PFSK-1 (cell line): ENCODE measurements around the gene POMGNT2.

Experiments used
- POLR2AphosphoS5 ChIP-seq: IDR thresholded peaks from 2 replicates; pipeline ENCODE4 v1.6.1; 2012; ENCODE audit warnings: low read depth, mild to moderate bottlenecking, control low read depth, low read length, moderate library complexity
- TAF1 ChIP-seq: IDR thresholded peaks from 2 replicates; pipeline ENCODE4 v1.6.1; 2012; ENCODE audit warnings: low read length, control low read depth, borderline replicate concordance; ENCODE audit not compliant: insufficient read depth
- TF ChIP-seq, protein P1 (sequence below), 2 experiments: IDR thresholded peaks; 2 replicates each; pipeline versions ENCODE4 v1.6.1 to v1.8.0; 2011 to 2012; ENCODE audit warnings: low read depth in 2 of 2, low read length in 2 of 2, control low read depth in 1 of 2, inconsistent platforms in 1 of 2, mild to moderate bottlenecking in 1 of 2, moderate library complexity in 1 of 2; ENCODE audit not compliant: insufficient read depth in 1 of 2

DNA sequence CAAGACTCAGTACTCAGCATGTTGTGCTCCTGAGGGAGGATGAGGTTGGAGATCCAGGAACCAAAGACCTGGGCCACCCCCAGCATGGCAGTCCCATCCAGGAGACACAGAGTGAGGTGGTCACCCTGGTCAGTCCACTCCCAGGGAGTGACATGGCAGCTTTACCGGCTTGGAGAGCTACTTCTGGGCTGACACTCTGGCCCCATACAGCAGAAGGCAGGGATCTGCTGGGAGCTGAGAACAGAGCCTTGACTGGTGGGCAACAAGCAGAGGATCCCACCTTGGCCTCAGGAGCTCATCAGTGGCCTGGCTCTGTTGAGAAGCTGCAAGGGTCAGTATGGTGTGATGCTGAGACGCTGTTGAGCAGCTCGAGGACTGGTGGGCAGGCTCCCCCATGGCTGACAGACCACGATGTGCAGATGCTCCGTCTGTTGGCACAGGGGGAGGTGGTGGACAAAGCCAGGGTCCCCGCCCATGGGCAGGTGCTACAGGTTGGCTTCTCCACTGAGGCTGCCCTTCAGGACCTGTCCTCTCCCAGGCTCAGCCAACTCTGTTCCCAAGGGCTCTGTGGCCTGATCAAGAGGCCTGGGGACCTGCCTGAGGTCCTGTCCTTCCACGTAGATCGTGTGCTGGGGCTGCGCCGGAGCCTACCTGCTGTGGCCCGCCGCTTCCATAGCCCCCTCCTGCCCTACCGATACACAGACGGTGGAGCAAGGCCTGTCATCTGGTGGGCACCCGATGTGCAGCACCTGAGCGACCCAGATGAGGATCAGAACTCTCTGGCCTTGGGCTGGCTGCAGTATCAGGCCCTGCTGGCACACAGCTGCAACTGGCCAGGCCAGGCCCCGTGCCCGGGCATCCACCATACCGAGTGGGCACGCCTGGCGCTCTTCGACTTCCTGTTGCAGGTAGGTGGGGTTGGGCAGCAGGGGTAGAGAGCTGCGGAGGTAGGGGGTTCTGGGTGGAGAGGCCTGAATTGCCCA, 72.9 kb downstream of the POMGNT2 start:
- no peak for TF ChIP-seq POLR2AphosphoS5
- TF ChIP-seq, protein P1, sequence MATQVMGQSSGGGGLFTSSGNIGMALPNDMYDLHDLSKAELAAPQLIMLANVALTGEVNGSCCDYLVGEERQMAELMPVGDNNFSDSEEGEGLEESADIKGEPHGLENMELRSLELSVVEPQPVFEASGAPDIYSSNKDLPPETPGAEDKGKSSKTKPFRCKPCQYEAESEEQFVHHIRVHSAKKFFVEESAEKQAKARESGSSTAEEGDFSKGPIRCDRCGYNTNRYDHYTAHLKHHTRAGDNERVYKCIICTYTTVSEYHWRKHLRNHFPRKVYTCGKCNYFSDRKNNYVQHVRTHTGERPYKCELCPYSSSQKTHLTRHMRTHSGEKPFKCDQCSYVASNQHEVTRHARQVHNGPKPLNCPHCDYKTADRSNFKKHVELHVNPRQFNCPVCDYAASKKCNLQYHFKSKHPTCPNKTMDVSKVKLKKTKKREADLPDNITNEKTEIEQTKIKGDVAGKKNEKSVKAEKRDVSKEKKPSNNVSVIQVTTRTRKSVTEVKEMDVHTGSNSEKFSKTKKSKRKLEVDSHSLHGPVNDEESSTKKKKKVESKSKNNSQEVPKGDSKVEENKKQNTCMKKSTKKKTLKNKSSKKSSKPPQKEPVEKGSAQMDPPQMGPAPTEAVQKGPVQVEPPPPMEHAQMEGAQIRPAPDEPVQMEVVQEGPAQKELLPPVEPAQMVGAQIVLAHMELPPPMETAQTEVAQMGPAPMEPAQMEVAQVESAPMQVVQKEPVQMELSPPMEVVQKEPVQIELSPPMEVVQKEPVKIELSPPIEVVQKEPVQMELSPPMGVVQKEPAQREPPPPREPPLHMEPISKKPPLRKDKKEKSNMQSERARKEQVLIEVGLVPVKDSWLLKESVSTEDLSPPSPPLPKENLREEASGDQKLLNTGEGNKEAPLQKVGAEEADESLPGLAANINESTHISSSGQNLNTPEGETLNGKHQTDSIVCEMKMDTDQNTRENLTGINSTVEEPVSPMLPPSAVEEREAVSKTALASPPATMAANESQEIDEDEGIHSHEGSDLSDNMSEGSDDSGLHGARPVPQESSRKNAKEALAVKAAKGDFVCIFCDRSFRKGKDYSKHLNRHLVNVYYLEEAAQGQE (IDR thresholded peaks at IDR 0.05; ENCODE audit: insufficient read depth in 1 of 2, low read depth in 2 of 2, low read length in 2 of 2), result no peak
- TF ChIP-seq TAF1, result no peak
